Memory B cell (primary cell): ENCODE measurements around the gene CNRIP1.

Experiments used
- ATAC-seq: fragments of 150-1000 bp; cut with Tn5 transposase; 2 replicates; pipeline ENCODE4 v1.10.0; 2021; ENCODE audit warnings: low read depth, mild to moderate bottlenecking, moderate library complexity
- DNase-seq, 2 donors: peaks; one replicate each; pipeline ENCODE4 v3.0.0; 2022; ENCODE audit warnings: low spot score in 2 of 2
- H3K27ac Mint-ChIP-seq: one replicate; pipeline ENCODE4 v1.8.0; 2022; ENCODE audit warnings: mild to moderate bottlenecking, moderate library complexity, mixed read lengths
- H3K27me3 Mint-ChIP-seq: one replicate; pipeline ENCODE4 v1.8.0; 2022; ENCODE audit warnings: mixed read lengths
- H3K36me3 Mint-ChIP-seq: one replicate; pipeline ENCODE4 v1.8.0; 2022; ENCODE audit warnings: mild to moderate bottlenecking, mixed read lengths
- H3K4me1 Mint-ChIP-seq: one replicate; pipeline ENCODE4 v1.8.0; 2022; ENCODE audit warnings: mixed read lengths
- H3K4me3 Mint-ChIP-seq: one replicate; pipeline ENCODE4 v1.8.0; 2022; ENCODE audit warnings: mild to moderate bottlenecking, moderate library complexity, mixed read lengths
- H3K9me3 Mint-ChIP-seq: one replicate; pipeline ENCODE4 v1.8.0; 2022; ENCODE audit warnings: mixed read lengths

The CNRIP1 gene, protein sequence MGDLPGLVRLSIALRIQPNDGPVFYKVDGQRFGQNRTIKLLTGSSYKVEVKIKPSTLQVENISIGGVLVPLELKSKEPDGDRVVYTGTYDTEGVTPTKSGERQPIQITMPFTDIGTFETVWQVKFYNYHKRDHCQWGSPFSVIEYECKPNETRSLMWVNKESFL

DNA sequence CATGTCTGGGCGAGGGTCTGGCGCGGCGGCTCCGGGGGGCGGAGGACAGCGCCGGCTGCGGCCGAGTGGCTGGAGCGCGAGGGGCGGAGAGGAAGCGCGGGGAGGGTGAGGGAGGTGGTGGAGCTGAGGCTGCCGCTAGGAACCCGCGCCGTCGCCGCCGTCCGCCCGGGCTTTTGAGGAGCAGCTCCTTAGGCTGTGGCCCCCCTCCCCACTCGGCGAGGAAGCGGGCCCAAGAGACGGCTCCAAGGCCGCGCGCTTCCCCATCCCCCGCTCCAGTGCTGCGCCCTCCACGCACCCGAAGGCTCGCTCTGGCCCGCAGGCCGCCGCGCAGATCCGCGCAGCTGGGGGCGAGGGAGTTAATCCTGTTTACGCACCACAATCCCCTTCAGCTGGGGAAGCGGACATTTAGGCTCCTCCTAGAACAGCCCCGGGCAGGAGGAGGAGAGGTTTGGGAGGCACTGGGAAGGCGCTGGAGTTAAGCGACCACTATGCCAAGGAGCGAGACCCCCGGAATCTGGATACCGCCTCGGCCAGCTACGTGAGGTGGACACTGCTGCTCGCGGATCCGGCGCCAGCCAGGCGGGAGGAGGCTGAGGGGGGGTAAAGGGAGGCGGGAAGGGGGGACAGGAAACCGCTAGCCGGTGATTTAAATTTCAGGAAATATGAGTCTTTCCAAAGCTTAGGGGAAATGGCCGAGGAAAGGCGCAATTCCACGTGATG is at the start of gene CNRIP1:
Gene CNRIP1 (minus strand): TSS at position 552 of the 720 bp plus-strand sequence. CDS start 549 bp downstream, at position 3.
- H3K27me3 Mint-ChIP-seq, result peaks cover 11% of the 10 kb centered on the region
- peak; percentile 60 for ATAC-seq
- H3K4me1 Mint-ChIP-seq, result peaks cover 13% of the 10 kb centered on the region
- peaks cover under 1% of the 10 kb centered on the region for H3K9me3 Mint-ChIP-seq
- H3K4me3 Mint-ChIP-seq, result peak within 1 kb of the TSS; percentile 86
- DNase-seq, result peak in 1 of 2 donors; percentile 30
- no peak within 1 kb of the TSS for H3K27ac Mint-ChIP-seq
- H3K36me3 Mint-ChIP-seq, result no peaks in the 10 kb centered on the region

DNA sequence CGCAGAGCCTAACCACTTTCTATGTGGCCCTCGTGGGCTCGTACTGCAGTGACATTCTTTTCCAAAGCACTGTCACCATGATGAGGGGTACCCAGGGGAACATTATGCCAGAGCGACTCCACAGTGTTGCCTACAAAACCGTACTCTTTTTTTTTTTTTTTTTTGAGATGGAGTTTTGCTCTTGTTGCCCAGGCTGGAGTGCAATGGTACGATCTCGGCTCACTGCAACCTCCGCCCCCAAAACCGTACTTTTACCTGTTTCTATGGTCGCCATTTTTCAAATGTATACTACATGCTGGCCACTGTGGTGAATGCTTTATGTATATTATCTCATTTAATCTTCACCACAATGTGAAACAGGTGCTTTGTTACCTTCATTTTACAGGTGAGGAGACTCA is 49.6 kb upstream of the CNRIP1 start:
- Mint-ChIP-seq H3K4me3 (peak overlapping the region; percentile 86), H3K27me3 (no peaks in the 10 kb centered on the region), H3K36me3 (peaks cover 31% of the 10 kb centered on the region), H3K4me1 (peaks cover 63% of the 10 kb centered on the region), H3K27ac (peak overlapping the region; percentile 62), H3K9me3 (no peaks in the 10 kb centered on the region)
- DNase-seq (no peak), ATAC-seq (no peak)

DNA sequence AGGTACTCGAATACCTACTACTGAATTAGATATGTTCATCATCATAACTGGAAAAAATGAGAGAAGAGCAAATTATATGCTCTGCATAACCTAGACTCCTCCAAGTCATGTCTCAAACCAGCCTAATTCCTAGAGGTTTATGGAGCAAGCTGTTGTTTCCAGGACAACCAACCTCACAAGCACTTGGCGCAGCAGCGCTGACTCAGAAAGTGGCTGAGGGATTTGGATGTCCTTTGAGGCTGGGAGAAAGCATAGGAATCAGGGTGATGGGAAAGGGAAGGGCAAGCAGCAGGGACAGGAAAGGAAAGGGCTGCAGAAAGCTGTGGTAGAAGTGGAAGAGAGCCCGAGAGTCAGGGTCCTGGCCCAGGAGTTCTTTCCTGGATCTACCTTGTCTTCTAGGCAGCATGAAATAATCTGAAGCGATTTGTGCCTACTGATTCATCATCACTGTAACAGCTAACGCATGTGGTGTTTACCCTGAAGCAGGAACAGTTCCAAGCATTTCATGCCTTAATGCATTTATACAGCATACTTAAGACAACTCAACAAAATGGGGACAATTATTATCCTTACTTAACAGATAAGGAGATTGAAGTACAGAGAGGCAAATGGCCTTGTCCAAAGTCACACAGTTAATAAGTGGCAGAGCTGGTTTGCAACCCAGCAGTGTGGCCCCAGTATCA is 49.0 kb upstream of the CNRIP1 start:
- DNase-seq (no peak), ATAC-seq (no peak)
- Mint-ChIP-seq H3K4me3 (peak overlapping the region; percentile 86), H3K4me1 (peaks cover 63% of the 10 kb centered on the region), H3K36me3 (peaks cover 28% of the 10 kb centered on the region), H3K27ac (peak overlapping the region; percentile 90), H3K9me3 (no peaks in the 10 kb centered on the region), H3K27me3 (no peaks in the 10 kb centered on the region)

DNA sequence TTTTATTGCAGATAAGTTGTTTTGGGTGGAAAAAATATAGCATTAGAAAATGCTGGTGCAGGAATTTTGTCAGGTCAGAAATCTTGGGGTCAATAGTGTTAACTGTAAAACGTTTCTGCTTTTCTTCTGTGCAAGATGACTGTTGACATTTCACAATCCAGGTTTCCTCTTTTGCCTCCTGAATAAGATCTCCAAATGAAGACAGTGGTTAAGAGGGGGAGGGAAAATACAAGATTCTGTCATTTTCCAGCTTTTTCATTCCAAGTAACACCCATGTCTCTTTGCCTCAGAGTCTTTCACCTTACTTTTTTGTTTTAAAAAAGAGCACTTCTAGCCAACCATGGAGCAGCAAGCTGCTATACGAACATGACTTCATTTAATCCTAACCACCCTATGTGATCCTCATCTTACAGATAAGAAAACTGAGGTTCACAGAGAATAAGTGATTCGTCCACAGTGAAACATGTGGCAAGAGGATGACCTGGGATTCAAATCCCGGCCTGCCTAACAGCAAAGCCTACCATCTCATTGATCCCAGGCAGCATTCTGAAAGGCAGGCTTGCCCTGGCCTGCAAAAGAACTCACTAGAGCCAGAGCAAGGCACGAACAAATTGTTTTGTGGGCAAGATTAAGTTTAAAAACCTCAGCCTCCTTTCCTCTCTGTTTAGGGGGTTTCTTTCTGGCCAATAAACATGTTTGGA is 48.4 kb upstream of the CNRIP1 start:
- peaks cover 28% of the 10 kb centered on the region for H3K36me3 Mint-ChIP-seq
- H3K27ac Mint-ChIP-seq, result peak overlapping the region; percentile 90
- H3K4me3 Mint-ChIP-seq, result peak overlapping the region; percentile 86

DNA sequence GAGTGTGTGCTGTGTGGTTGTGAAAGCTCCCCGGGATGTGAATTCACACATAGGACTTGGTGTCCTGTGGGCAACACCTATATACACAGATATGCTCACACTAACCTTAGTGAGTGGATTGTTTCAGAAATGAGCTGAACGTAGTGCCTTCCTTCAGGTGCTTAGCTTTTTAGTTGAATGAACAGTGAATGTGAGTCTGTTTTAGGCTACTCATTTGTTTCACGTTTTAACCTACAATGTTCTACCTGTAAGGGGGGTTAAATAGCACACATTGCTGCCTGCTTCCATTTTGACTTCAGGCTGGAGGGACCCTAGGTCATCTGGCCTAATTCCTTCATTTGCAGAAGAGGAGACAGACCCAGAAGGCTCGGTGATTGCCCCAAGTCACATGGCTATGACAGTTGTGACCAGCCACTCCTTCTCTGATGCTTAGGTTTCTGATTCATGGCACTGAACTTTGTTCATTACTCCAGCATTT is 46.4 kb upstream of the CNRIP1 start:
- Mint-ChIP-seq H3K4me1 (peaks cover 62% of the 10 kb centered on the region), H3K4me3 (peak overlapping the region; percentile 100), H3K9me3 (no peaks in the 10 kb centered on the region), H3K36me3 (peaks cover 21% of the 10 kb centered on the region), H3K27ac (peak overlapping the region; percentile 97), H3K27me3 (no peaks in the 10 kb centered on the region)
- DNase-seq (no peak), ATAC-seq (peak; percentile 49)

More for the DNA sequence above, 48.4 kb upstream of the CNRIP1 start:
- no peak for ATAC-seq
- H3K27me3 Mint-ChIP-seq, result no peaks in the 10 kb centered on the region
- peaks cover 62% of the 10 kb centered on the region for H3K4me1 Mint-ChIP-seq
- H3K9me3 Mint-ChIP-seq, result no peaks in the 10 kb centered on the region
- DNase-seq, result no peak

DNA sequence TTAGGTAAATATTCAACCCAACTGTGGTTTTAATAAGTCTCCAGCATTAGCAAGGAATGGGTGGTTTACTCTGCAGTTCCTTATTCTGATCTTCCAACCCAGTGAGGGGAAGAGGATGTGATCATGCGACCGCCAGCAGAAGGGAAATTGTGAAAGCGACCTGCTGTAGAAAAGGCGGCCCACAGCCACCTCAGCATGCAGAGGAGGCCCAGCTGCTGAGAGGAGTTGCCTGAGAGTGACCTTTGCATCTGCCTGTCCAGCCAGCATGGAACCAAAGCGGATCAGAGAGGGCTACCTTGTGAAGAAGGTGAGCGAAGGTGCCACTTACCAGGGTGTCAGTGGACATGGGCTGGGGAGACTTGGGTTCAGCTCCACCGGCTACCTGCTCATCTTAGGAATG is 45.3 kb upstream of the CNRIP1 start, which contains the start of gene PLEK:
Gene PLEK (plus strand): TSS at position 196 of the 400 bp plus-strand sequence. CDS start 70 bp downstream, at position 266.
- H3K27ac Mint-ChIP-seq, result peak within 1 kb of the TSS; percentile 97
- H3K9me3 Mint-ChIP-seq, result no peaks in the 10 kb centered on the region
- peak; percentile 78 for ATAC-seq
- peak within 1 kb of the TSS; percentile 100 for H3K4me3 Mint-ChIP-seq
- peaks cover 55% of the 10 kb centered on the region for H3K4me1 Mint-ChIP-seq
- no peaks in the 10 kb centered on the region for H3K27me3 Mint-ChIP-seq
- H3K36me3 Mint-ChIP-seq, result peaks cover 18% of the 10 kb centered on the region
- peak; percentile 38 to 51 for DNase-seq

DNA sequence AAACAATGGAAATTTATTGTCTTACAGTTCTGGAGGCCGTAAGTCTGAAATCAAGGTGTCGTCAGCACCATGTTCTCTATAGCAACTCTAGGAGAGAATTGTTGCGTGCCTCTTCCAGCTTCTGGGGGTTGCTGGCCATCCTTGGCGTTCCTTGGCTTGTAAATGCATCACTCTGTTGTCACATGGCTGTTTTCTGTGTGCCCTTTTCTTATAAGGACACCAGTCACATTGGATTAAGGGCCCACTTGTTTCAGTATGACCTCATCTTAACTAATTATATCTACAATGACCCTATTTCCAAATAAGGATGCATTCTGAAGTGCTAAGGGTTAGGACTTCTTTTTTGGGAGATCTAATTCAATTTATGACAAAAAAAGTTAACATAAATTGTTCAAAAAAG is 44.0 kb upstream of the CNRIP1 start:
- H3K4me3 Mint-ChIP-seq, result peak overlapping the region; percentile 100
- DNase-seq, result no peak
- H3K9me3 Mint-ChIP-seq, result no peaks in the 10 kb centered on the region
- no peak for ATAC-seq
- peaks cover 47% of the 10 kb centered on the region for H3K4me1 Mint-ChIP-seq
- H3K36me3 Mint-ChIP-seq, result peaks cover 6% of the 10 kb centered on the region
- H3K27ac Mint-ChIP-seq, result peak overlapping the region; percentile 97
- H3K27me3 Mint-ChIP-seq, result no peaks in the 10 kb centered on the region

DNA sequence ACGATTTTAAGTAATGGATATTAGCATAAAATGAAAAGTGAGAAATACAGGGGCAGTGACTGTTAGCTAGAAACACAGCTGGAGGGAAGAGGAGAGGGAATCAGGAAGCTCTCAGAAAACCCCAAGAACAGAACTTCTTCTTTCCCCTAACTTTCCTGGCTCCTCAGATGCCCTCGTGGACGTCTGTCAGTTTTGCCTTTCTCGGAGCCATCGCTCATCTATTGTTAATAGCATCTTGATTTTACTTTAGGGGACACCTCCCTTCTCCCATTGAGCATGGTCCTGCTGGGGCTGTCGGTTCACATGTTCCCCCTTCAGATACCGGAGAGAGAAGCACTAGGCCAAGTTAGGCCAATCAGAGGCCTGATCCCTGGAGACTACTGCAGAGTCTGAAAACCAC is 43.0 kb upstream of the CNRIP1 start:
- no peaks in the 10 kb centered on the region for H3K27me3 Mint-ChIP-seq
- no peaks in the 10 kb centered on the region for H3K9me3 Mint-ChIP-seq
- ATAC-seq (no peak), DNase-seq (no peak)
- peaks cover 44% of the 10 kb centered on the region for H3K4me1 Mint-ChIP-seq
- H3K27ac Mint-ChIP-seq, result peak overlapping the region; percentile 97
- H3K36me3 Mint-ChIP-seq, result peaks cover 2% of the 10 kb centered on the region
- H3K4me3 Mint-ChIP-seq, result peak overlapping the region; percentile 44

DNA sequence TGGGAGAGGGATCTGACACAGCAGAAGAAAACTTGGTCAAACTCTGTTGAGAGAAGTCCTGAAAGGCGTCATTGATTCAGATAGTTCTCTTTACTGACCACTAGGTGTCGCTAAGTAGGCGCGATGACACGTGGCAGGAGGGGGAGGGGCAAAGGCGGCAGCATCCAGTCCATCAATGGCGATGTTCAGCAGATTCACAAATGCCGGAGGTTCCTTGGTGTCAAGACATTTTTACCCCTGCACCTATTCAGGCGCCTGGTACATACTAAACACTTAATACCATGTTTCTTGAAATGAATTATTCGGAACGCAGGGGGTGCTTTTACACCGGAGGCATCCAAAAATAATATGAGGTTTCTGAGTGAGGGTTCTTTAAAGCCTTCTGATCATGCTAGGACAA is 42.3 kb upstream of the CNRIP1 start:
- ATAC-seq, result peak; percentile 62
- Mint-ChIP-seq H3K9me3 (no peaks in the 10 kb centered on the region), H3K4me1 (peaks cover 39% of the 10 kb centered on the region), H3K27ac (peak overlapping the region; percentile 97), H3K36me3 (peaks cover 2% of the 10 kb centered on the region), H3K4me3 (peak overlapping the region; percentile 78), H3K27me3 (no peaks in the 10 kb centered on the region)
- peak; percentile 66 to 79 for DNase-seq

DNA sequence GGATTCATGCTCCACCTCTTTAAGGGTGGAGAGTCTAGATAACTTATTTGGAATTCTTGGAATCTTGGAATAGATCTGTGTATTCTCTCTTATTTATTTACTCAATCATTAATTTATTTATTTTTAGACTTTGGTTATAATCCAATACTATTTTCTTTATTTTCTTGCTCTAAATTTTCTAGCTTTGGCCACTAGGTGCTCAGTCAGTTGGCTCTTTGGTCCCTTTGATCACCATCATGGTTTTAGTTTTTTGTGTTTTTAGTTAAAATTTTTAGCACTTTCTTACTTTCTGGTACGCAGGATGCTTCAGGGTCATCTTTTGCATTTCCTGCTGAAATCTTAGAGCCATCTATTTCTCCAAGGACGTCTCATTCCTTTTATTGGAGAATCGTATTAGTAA is 40.1 kb upstream of the CNRIP1 start:
- ATAC-seq (no peak), DNase-seq (no peak)
- Mint-ChIP-seq H3K4me3 (no peak overlapping the region), H3K27me3 (no peaks in the 10 kb centered on the region), H3K9me3 (no peaks in the 10 kb centered on the region), H3K36me3 (no peaks in the 10 kb centered on the region), H3K27ac (no peak overlapping the region), H3K4me1 (peaks cover 30% of the 10 kb centered on the region)

DNA sequence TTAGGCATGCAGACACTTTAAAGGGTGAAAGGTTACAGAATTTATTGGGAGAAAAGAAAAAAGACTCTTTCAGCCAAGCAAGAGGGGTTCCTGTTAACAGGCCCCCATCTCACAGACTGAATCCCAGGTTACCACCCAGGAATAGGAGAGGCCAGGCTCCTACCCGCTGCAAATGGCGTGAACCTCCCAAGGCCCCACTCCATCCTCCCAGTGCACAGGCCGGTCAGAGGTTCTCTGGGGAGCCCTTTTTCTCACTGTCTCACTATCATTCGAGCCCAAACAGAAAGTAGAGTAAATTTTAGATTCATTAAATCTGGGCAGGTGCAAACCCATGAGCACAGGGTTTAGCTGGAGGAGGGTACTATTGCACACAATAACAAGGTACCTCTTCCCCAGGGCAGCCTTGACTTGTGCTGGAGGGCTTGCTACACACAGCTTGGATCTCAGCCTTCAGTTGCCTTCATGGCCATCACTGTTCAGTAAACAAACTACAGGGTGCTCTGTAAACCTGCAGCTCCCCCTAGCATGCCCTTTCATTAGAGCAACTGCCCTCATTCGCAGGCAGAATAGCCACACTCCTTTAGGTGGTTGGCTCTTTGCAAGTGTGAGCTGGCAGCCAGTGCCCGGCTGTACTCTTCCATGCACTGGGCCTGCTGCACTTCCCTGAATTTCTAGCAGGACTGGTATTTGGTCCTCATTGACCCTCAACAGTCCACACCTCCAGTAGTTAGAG is 38.0 kb upstream of the CNRIP1 start:
- peak in 1 of 2 donors; percentile 27 for DNase-seq
- peak; percentile 57 for ATAC-seq
- Mint-ChIP-seq H3K27me3 (no peaks in the 10 kb centered on the region), H3K4me1 (peaks cover 19% of the 10 kb centered on the region), H3K9me3 (no peaks in the 10 kb centered on the region), H3K27ac (no peak overlapping the region), H3K36me3 (no peaks in the 10 kb centered on the region), H3K4me3 (no peak overlapping the region)

DNA sequence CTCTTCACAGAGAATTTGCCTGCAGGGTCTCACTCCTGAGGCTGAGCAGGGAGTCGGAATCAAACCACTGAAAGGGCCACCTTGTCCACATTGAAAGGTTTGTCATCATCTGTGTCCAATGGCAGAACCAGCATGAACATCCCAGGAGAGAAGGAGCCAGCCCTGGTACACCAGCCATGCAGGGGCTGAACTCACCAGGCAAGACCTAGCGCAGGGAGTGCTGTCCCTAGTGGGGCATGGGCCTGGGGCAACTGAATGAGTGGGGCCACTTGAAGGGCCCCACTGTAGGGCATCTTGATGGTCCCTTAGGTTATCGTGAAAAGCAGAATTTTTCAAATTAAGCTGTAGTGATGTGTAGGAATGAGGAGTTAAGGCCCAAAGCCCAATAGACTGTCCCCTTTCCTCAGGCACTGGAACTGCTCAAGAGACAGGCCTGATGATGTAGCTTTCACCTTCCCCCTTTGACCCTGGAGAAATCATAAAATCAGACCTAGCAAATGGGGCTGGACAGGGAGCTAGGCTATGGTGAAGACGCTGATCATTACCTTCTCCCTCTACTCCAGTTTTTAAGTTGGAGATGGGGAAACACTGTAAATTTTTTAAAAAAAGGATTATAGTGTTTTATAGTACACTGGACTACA is 37.0 kb upstream of the CNRIP1 start:
- Mint-ChIP-seq H3K27ac (peak overlapping the region; percentile 39), H3K9me3 (no peaks in the 10 kb centered on the region), H3K4me3 (no peak overlapping the region), H3K4me1 (peaks cover 12% of the 10 kb centered on the region), H3K27me3 (no peaks in the 10 kb centered on the region), H3K36me3 (no peaks in the 10 kb centered on the region)
- ATAC-seq (no peak), DNase-seq (no peak)
